WTC11 (cell line): ENCODE data around the gene APH1A. TPM values are rescaled to one million over a fixed set of nuclear protein-coding genes. Genes with fewer than 3 reads are reported as not detected.

Source experiments
- ATAC-seq: fragments of 200-7000 bp; cut with Tn5 transposase; 2 replicates; pipeline ENCODE4 v1.10.0; 2021; ENCODE audit warnings: mild to moderate bottlenecking, moderate library complexity
- CTCF ChIA-PET: fragments of 300-600 bp; sonication (Branson Sonifier 250); formaldehyde crosslinking; loops from one replicate; lab custom pipeline; 2021; ENCODE audit warnings: antibody characterized with exemption; lab: Charles Lee
- POLR2A ChIA-PET: fragments of 350-600 bp; sonication (Branson Sonifier 250); formaldehyde crosslinking; loops from one replicate; lab custom pipeline; 2021; ENCODE audit warnings: antibody characterized with exemption; lab: Charles Lee
- DNase-seq: peaks from one replicate; pipeline ENCODE4 v3.0.0; 2021; ENCODE audit warnings: low spot score
- H3K27ac Mint-ChIP-seq: 2 replicates; pipeline ENCODE4 v1.8.0; 2021; ENCODE audit warnings: mixed read lengths
- H3K27me3 Mint-ChIP-seq: 2 replicates; pipeline ENCODE4 v1.8.0; 2021; ENCODE audit warnings: low read depth, mild to moderate bottlenecking, moderate library complexity, mixed read lengths
- H3K36me3 Mint-ChIP-seq: 2 replicates; pipeline ENCODE4 v1.8.0; 2021; ENCODE audit warnings: mixed read lengths
- H3K4me1 Mint-ChIP-seq: 2 replicates; pipeline ENCODE4 v1.8.0; 2022; ENCODE audit warnings: mixed read lengths
- H3K4me3 Mint-ChIP-seq: 2 replicates; pipeline ENCODE4 v1.8.0; 2021; ENCODE audit warnings: mild to moderate bottlenecking, moderate library complexity, mixed read lengths
- H3K9me3 Mint-ChIP-seq: 2 replicates; pipeline ENCODE4 v1.8.0; 2021; ENCODE audit warnings: mixed read lengths
- CDX4 ChIP-seq: fragments of 250-450 bp; sonication (Bioruptor Pico); IDR thresholded peaks from 2 replicates; pipeline ENCODE4 v1.9.0; 2021; ENCODE audit warnings: moderate library complexity, mild to moderate bottlenecking, inconsistent platforms, borderline replicate concordance
- CREM ChIP-seq: sonication (generic); formaldehyde crosslinking; IDR thresholded peaks from 2 replicates; pipeline ENCODE4 v1.8.1; 2022; ENCODE audit warnings: mild to moderate bottlenecking, missing genetic modification reagents, moderate library complexity
- E2F4 ChIP-seq: sonication (generic); formaldehyde crosslinking; IDR thresholded peaks from 2 replicates; pipeline ENCODE4 v1.8.1; 2022; ENCODE audit warnings: low read depth, mild to moderate bottlenecking, moderate library complexity, missing genetic modification reagents, borderline replicate concordance
- ESRRA ChIP-seq: sonication (generic); formaldehyde crosslinking; IDR thresholded peaks from 2 replicates; pipeline ENCODE4 v1.8.1; 2022; ENCODE audit warnings: mild to moderate bottlenecking, missing genetic modification reagents, borderline replicate concordance
- FOXK1 ChIP-seq: sonication (generic); formaldehyde crosslinking; IDR thresholded peaks from 2 replicates; pipeline ENCODE4 v1.8.0; 2022; ENCODE audit warnings: mild to moderate bottlenecking, moderate library complexity, missing genetic modification reagents
- FOXP4 ChIP-seq: sonication (generic); formaldehyde crosslinking; IDR thresholded peaks from 2 replicates; pipeline ENCODE4 v1.8.0; 2022; ENCODE audit warnings: mild to moderate bottlenecking, missing genetic modification reagents
- IRF2 ChIP-seq: sonication (generic); formaldehyde crosslinking; IDR thresholded peaks from 2 replicates; pipeline ENCODE4 v1.8.0; 2022; ENCODE audit warnings: low read depth, missing genetic modification reagents, borderline replicate concordance
- JAZF1 ChIP-seq: fragments of 250-450 bp; sonication (Bioruptor Pico); IDR thresholded peaks from 2 replicates; pipeline ENCODE4 v1.9.0; 2021; ENCODE audit warnings: moderate library complexity, mild to moderate bottlenecking, inconsistent platforms
- KAT7 ChIP-seq: sonication (generic); formaldehyde crosslinking; IDR thresholded peaks from 2 replicates; pipeline ENCODE4 v1.8.1; 2023; ENCODE audit warnings: missing genetic modification reagents, mild to moderate bottlenecking, borderline replicate concordance
- NFATC4 ChIP-seq: fragments of 250-450 bp; sonication (Bioruptor Pico); IDR thresholded peaks from 2 replicates; pipeline ENCODE4 v1.9.0; 2021; ENCODE audit warnings: mild to moderate bottlenecking
- SP1 ChIP-seq: sonication (generic); formaldehyde crosslinking; conservative IDR thresholded peaks from 2 replicates; pipeline ENCODE4 v1.8.1; 2022; ENCODE audit warnings: missing genetic modification reagents
- STAT6 ChIP-seq: sonication (generic); formaldehyde crosslinking; conservative IDR thresholded peaks from 2 replicates; pipeline ENCODE4 v1.8.1; 2023; ENCODE audit warnings: mild to moderate bottlenecking, low read depth, missing genetic modification reagents, moderate library complexity
- TCF7 ChIP-seq: sonication (generic); formaldehyde crosslinking; IDR thresholded peaks from 2 replicates; pipeline ENCODE4 v1.8.0; 2022; ENCODE audit warnings: mild to moderate bottlenecking, low read depth, missing genetic modification reagents, moderate library complexity
- TEAD1 ChIP-seq: sonication (generic); formaldehyde crosslinking; IDR thresholded peaks from 2 replicates; pipeline ENCODE4 v1.8.0; 2022; ENCODE audit warnings: mild to moderate bottlenecking, missing genetic modification reagents
- TP53 ChIP-seq: sonication (generic); formaldehyde crosslinking; IDR thresholded peaks from 2 replicates; pipeline ENCODE4 v1.8.1; 2023; ENCODE audit warnings: mild to moderate bottlenecking, missing genetic modification reagents
- USF1 ChIP-seq: sonication (generic); formaldehyde crosslinking; IDR thresholded peaks from 2 replicates; pipeline ENCODE4 v1.8.0; 2022; ENCODE audit warnings: mild to moderate bottlenecking, missing genetic modification reagents
- USF2 ChIP-seq: sonication (generic); formaldehyde crosslinking; IDR thresholded peaks from 2 replicates; pipeline ENCODE4 v1.8.1; 2023; ENCODE audit warnings: mild to moderate bottlenecking, missing genetic modification reagents, moderate library complexity
- ZNF416 ChIP-seq: fragments of 250-450 bp; sonication (Bioruptor Pico); IDR thresholded peaks from 2 replicates; pipeline ENCODE4 v1.9.0; 2021; ENCODE audit warnings: mild to moderate bottlenecking, inconsistent platforms
- total RNA-seq: library from RNA; stranded (reverse); gene quantifications from 3 replicates; pipeline ENCODE4 v1.2.3, GENCODE V29; 2021

Gene APH1A
- total RNA-seq, 1 experiment from 2014 or later, result 120 TPM

- TF ChIP-seq SP1 (CRISPR knock-in tag), result peak; percentile 97
- TF ChIP-seq E2F4, result 0 out of 2 replicates have a peak, but pooled peaks have one; percentile 61
- peak; percentile 81 for TF ChIP-seq FOXK1 (CRISPR knock-in tag)
- peak; percentile 83 for TF ChIP-seq FOXP4 (CRISPR knock-in tag)
- TF ChIP-seq ESRRA, result no peak
- TF ChIP-seq TP53 (CRISPR knock-in tag), result no peak
Measured at GRCh38 chr1:150235852-150236613, 32.8 kb downstream of the APH1A start, which contains the start of gene ANP32E (continued).

GRCh38 chr1:150235294-150235851, 33.4 kb downstream of the APH1A start:
- Mint-ChIP-seq H3K4me1 (peaks cover 17% of the 10 kb centered on the region), H3K27ac (no peak overlapping the region), H3K4me3 (no peak overlapping the region), H3K36me3 (peaks cover 9% of the 10 kb centered on the region), H3K27me3 (no peaks in the 10 kb centered on the region), H3K9me3 (no peaks in the 10 kb centered on the region)
- no peak for ATAC-seq
- TF ChIP-seq CREM (CRISPR knock-in tag) (0 out of 2 replicates have a peak, but pooled peaks have one; percentile 27), CDX4 (CRISPR knock-in tag) (no peak), KAT7 (CRISPR knock-in tag) (0 out of 2 replicates have a peak, but pooled peaks have one; percentile 23), ESRRA (0 out of 2 replicates have a peak, but pooled peaks have one; percentile 11), TEAD1 (CRISPR knock-in tag) (peak; percentile 11; the same call in 1 of the 2 replicates), E2F4 (no peak), IRF2 (CRISPR knock-in tag) (no peak), JAZF1 (CRISPR knock-in tag) (no peak)
- ChIA-PET CTCF (no interaction called here), POLR2A (no interaction called here)
- no peak for DNase-seq

GRCh38 chr1:150234566-150235293, 34.1 kb downstream of the APH1A start:
- CTCF ChIA-PET, result interaction anchor here (0.7 kb wide), 1 partner anchor 325 kb away, joined by 3 read pairs; no protein-coding TSS in a partner anchor
- ATAC-seq (peak; percentile 29), DNase-seq (peak; percentile 81)
- Mint-ChIP-seq H3K4me1 (peaks cover 17% of the 10 kb centered on the region), H3K9me3 (no peaks in the 10 kb centered on the region), H3K27ac (peak overlapping the region; percentile 98), H3K4me3 (no peak overlapping the region), H3K27me3 (no peaks in the 10 kb centered on the region), H3K36me3 (peaks cover 14% of the 10 kb centered on the region)
- POLR2A ChIA-PET, result interaction anchor here (1.2 kb wide), 1 partner anchor 34 kb away, joined by 3 read pairs; the partner anchor contains the start of gene APH1A
- TF ChIP-seq STAT6 (no peak), USF1 (CRISPR knock-in tag) (peak; percentile 36; the same call in 1 of the 2 replicates), KAT7 (CRISPR knock-in tag) (0 out of 2 replicates have a peak, but pooled peaks have one; percentile 35), USF2 (CRISPR knock-in tag) (peak; percentile 35; the same call in 1 of the 2 replicates), ZNF416 (CRISPR knock-in tag) (0 out of 2 replicates have a peak, but pooled peaks have one; percentile 19), NFATC4 (no peak), TCF7 (CRISPR knock-in tag) (no peak)
